GM20000 (cell line): ENCODE results near the gene STPG2.

ENCODE experiments used
- DNase-seq: peaks from one replicate; pipeline ENCODE4 v3.0.0; 2012; ENCODE audit warnings: low spot score
- TF ChIP-seq, protein P1 (sequence below): IDR thresholded peaks from 2 replicates; pipeline ENCODE4 v1.5.1; 2012; ENCODE audit warnings: mild to moderate bottlenecking, control low read depth; ENCODE audit errors: extremely low read depth, missing control alignments

Gene STPG2

DNA sequence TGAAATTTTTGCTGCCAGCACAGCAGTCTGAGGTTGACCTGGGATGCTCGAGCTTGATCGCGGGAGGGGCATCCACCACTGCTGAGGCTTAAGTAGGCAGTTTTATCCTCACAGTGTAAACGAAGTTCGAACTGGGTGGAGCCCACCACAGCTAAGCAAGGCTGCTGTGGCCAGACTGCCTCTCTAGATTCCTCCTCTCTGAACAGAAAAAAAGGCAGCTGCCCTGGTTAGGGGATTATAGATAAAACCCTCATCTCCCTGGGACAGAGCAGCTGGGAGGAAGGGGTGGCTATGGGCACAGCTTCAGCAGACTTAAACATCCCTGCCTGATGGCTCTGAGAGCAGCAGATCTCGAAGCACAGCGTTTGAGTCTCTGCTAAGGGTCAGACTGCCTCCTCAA is 314.6 kb downstream of the STPG2 start:
- TF ChIP-seq, protein P1, sequence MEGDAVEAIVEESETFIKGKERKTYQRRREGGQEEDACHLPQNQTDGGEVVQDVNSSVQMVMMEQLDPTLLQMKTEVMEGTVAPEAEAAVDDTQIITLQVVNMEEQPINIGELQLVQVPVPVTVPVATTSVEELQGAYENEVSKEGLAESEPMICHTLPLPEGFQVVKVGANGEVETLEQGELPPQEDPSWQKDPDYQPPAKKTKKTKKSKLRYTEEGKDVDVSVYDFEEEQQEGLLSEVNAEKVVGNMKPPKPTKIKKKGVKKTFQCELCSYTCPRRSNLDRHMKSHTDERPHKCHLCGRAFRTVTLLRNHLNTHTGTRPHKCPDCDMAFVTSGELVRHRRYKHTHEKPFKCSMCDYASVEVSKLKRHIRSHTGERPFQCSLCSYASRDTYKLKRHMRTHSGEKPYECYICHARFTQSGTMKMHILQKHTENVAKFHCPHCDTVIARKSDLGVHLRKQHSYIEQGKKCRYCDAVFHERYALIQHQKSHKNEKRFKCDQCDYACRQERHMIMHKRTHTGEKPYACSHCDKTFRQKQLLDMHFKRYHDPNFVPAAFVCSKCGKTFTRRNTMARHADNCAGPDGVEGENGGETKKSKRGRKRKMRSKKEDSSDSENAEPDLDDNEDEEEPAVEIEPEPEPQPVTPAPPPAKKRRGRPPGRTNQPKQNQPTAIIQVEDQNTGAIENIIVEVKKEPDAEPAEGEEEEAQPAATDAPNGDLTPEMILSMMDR: no peak
- no peak for DNase-seq

DNA sequence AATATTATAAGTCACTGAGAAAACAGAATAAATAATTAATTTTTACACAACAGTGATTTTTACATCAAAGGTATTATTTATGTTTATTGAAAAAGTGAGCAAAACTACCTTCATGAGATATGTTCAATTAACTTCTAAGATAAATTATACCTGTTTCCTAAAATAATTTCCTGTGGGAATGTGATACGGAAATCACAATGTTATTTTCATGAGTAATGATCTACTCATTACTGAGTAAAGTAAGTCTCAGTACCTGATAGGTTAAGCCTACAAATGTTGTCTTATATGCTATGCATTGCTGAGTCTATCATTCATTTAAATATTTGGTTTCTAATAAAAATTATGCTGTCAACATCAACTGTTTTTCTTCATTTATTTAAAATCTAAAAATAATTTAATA is 324.0 kb downstream of the STPG2 start:
- DNase-seq: no peak
- TF ChIP-seq, protein P1: no peak

- no peak for DNase-seq
- TF ChIP-seq, protein P1: no peak
Observed at GRCh38 chr4:97812768-97813167, 330.5 kb downstream of the STPG2 start.

DNA sequence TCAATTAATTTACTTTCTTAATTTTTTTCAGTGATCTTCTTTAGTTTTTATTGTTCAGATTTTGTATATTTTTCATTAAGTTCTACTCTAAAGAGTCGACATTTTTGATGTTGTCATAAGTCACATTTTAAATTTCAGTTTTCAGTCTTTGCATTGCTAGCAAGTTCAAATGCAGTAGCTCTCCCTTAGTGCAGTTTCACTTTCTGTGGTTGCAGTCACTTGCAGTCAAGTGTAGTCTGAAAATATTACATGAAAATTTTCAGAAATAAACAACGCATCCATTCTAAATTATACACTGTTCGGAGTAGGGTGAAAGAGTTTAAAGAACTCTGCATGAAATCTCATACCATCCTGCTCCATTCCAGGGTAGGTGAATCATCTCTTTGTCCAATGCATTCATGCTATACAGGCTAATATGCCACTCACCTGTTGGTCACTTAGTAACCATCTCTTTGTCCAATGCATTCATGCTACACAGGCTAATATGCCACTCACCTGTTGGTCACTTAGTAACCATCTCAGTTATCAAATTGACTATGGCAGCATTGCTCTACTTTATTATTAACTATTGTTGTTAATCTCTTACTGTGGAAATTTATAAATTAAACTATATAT is 356.9 kb downstream of the STPG2 start:
- TF ChIP-seq, protein P1: no peak
- no peak for DNase-seq

DNA sequence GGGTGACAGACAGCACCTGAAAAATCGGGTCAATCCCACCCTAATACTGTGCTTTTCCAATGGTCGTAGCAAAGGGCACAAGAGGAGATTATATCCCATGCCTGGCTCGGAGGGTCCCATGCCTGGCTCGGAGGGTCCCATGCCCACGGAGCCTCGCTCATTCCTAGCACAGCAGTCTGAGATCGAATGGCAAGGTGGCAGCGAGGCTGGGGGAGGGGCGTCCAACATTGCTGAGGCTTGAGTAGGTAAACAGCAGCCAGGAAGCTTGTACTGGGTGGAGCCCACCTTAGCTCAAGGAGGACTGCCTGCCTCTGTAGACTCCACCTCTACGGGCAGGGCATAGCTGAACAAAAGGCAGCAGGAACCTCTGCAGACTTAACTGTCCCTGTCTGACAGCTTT is 365.1 kb downstream of the STPG2 start:
- no peak for DNase-seq
- TF ChIP-seq, protein P1: no peak

DNA sequence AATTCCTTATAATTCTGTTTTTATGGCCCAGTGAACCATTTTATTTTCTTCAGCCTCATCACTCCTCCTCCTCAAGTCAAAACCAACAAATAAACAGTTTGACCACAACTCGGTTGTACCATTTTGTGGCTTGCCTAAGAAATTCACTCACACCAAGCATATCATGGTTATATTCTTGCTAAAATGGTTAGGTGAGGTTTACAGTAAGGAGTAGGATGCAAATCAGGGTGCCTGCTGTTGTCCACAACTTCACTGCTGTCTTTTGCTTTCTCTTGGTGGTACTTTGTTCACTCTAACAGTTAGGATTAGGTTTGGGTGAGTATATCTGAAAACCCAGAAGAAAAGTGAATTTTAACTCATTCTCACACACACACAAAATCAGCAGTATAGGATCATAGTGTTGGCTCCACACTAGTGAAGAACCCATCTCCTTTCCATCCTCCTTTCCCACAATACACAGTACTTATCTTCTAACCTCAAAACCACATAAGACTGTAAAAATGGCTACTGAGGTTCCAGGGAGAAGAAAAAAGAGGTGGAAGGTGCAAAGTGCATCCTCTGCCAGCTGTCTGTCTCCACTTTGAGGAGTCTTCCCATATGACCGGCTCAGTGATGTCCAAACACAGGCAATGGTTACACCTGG is 368.8 kb downstream of the STPG2 start:
- TF ChIP-seq, protein P1: no peak

GRCh38 chr4:97770222-97770621 is 373.1 kb downstream of the STPG2 start:
- TF ChIP-seq, protein P1: no peak
- DNase-seq: no peak

More for the DNA sequence above, 368.8 kb downstream of the STPG2 start:
- no peak for DNase-seq
